HG02870 (cell line): ENCODE data around the gene LCORL.
"Not testable (repeated sequence)": the region's sequence is repeated elsewhere in the genome, so short reads cannot be mapped to it uniquely, and the experiment has no call there.

Experiments used
- ATAC-seq: cut with Tn5 transposase; IDR thresholded peaks from one replicate; pipeline ENCODE4 v1.9.1; 2021; ENCODE audit warnings: mild to moderate bottlenecking, moderate library complexity; ENCODE audit not compliant: unreplicated experiment

Gene LCORL

DNA sequence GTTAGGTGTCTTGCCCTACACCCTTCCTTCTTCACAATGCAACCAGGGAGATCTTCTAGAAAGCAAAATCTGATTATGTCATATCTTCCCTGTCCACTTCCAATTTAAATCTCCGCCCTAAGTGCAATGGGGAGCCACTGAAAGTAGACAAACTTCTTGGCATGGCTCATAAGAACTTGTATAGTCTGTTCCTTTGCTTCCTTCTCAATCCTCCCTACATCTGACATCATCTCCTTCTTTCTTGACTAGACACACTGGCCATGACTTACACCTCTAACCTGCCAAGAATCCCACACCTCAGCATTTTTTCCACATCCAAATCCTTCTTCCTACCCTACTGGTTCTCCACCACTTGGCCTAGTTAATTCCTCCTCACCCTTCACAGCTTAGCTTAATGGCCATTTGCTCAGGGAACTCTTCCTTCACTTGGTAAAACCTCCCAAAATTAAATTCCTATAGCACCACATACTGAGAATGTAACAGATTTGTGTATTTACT lies 155.6 kb downstream of the LCORL start:
- ATAC-seq = no peak

DNA sequence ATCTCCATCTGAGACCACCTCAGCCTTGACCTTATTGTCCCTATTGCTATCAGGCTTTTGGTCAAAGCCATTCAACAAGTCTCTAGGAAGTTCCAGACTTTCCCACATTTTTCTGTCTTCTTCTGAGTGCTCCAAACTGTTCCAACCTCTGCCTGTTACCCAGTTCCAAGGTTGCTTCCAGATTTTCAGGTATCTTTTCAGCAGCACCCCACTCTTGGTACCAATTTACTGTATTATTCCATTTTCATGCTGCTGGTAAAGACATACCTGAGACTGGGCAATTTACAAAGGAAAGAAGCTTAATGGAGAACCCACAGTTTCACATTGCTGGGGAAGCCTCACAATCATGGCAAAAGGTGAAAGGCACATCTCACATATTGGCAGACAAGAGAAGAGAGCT lies 159.6 kb downstream of the LCORL start:
- not testable (repeated sequence) for ATAC-seq

DNA sequence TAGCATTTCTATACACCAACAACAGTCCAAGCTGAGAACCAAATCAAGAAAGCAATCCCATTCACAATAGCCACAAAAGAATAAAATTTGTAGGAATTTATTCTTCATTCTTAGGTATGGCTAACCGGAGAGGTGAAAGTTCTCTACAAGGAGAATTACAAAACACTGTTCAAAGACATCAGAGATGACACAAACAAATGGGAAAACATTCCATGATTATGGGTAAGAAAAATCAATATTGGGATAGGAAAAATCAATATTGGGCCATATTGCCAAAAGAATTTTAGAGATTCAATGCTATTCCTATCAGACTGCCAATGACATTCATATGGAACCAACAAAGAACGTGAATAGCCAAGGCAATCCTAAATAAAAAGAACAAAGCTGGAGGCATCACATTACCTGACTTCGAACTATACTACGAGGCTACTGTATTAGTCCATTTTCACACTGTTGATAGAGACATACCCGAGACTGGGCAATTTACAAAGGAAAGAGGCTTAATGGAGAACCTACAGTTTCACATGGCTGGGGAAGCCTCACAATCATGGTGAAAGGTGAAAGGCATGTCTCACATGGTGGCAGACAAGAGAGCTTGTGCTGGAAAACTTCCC lies 161.7 kb downstream of the LCORL start:
- no peak for ATAC-seq

DNA sequence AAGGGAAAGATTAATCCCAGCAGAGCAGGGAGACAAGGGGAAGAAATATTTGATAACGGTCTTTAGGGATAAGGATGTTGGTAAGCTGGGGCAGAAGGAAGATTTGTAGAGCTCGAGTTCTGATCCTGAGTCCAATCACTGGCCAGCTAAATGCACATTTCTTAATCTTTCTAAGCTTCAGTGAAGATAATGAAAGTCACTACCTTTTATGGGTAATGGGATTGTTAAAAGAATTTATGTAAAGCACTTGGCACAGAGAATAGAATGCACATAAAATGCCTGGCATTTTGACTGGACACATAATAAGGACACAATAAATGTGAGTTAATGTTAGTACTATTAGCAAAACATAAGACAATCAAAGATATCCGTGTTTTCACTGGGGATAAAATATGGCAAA lies 167.5 kb downstream of the LCORL start:
- ATAC-seq = no peak

DNA sequence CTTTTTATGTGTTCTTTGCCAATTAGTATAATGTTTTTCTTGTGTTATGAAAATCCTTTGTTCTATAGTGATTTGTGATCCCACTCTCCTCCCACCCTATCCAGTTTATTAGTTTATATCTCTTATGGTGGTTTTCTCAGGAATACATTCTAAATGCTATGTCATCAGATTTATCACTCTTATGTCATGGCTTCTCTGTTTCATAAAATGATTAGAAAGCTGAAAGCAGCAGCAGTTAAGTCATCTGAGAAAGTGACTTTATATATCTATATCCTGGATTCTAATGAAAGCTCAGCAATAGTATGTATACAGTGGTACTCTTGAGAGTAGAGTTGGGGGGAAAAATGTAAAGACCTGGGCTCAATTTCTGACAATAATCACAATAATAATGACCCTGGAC lies 169.6 kb downstream of the LCORL start:
- ATAC-seq = no peak

DNA sequence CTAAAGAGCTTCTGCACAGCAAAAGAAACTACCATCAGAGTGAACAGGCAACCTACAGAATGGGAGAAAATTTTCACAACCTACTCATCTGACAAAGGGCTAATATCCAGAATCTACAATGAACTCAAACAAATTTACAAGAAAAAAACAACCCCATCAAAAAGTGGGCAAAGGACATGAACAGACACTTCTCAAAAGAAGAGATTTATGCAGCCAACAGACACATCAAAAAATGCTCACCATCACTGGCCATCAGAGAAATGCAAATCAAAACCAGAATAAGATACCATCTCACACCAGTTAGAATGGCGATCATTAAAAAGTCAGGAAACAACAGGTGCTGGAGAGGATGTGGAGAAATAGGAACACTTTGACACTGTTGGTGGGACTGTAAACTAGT lies 171.3 kb downstream of the LCORL start:
- not testable (repeated sequence) for ATAC-seq

DNA sequence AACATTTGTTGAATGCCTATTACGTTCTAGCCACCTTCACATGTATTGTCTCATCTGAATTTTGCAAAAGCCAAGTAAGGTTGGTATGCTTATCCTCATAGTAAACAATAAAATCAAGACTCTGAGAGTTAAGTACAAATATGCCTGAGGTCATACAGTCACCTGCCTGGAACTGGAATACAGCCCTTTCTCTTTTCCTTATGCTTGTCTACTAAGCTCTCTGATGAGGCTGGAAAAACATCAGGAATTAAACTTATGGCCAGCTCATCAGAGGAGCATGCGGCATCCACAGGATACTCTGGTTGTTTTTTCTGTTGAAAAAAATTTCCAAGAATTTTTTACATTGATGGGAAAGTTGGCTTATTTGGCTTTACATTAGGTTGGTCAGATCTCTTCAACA lies 175.3 kb downstream of the LCORL start:
- ATAC-seq = no peak

DNA sequence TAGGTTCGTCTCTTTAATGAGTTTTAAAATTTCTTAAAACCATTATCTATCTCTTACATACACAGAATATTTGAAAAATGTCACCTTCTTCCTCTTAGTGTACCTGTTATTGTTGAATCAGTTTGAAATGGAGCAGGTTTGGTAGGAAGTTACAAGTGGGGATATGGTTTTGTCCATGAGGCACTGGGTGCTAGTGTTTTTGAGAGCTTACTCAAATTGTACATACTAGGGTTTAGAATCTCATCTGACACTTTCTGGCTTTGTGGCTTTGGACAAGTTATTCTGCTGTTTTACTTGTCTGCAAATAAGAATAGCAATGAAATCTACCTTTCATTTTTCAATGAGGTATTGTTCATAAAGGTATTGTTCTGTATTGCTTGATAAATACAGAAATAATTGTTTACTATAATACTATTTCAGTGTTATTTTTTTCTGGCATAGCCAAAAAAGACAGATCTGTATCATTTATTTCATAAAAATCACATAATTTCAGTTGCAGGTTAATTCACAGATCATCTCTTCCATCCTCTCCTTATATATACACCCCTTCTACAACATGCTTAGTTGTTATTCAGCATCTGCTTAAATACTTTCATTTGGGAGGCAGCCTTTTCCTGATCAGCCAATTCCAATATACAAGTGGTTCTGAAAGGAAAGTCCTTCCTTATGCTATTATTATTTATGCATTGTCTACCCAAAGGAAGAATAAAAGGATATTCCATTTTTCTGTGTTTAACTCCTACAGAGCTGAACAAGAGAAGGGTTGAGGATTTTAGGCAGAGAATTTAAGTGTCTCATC lies 197.5 kb downstream of the LCORL start:
- ATAC-seq = no peak

DNA sequence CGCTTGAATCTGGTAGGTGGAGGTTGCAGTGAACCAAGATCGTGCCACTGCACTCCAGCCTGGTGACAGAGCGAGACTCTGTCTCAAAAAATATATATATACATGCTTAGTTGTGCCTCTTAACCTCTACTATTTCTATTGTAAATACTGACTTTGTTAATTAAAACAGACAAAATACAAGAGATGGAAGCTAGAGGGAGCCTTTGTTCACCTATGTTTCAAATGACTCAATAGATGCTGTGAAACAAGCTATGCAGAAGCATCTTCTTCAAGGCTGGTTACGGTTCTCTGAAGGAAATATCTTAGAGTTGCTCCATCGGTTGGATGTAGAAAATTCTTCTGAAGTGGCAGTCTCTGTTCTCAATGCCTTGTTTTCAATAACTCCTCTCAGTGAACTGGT lies 204.5 kb downstream of the LCORL start:
- ATAC-seq = peak; percentile 81

DNA sequence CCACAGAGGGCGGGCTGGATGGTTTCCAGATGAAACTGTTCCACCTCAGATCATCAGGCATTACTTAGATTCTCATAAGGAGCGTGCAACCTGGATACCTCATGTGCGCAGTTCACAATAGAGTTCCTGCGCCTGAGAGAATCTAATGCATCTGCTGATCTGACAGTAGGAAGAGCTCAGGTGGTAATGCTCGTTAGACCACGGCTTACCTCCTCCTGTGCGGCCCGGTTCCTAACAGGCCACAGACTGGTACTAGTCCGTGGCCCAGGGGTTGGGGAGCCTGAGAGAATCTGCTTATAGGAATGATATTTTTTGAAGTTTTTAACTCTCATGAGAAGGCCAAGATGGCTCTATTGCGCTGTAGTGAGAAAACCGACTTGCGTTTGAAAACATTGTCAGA lies 205.4 kb downstream of the LCORL start:
- no peak for ATAC-seq

DNA sequence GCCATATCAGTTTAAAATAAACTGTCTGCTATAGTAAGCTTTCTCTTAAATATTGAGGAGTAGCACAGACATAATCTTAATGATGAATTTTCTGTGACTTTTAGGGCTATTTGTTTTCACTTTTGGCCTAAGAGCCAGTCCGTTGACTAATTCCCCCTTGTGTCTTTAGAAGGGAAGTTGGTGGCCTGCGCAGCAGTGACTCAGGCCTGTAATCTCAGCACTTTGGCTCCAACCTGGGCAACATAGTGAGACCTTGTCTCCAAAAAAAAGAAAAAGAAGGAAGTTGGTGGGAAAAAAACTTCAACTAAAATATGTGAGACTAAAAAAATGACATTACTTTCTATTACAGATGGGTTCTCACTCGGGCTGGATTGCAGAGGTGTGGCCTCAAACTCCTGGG lies 207.4 kb downstream of the LCORL start:
- no peak for ATAC-seq

DNA sequence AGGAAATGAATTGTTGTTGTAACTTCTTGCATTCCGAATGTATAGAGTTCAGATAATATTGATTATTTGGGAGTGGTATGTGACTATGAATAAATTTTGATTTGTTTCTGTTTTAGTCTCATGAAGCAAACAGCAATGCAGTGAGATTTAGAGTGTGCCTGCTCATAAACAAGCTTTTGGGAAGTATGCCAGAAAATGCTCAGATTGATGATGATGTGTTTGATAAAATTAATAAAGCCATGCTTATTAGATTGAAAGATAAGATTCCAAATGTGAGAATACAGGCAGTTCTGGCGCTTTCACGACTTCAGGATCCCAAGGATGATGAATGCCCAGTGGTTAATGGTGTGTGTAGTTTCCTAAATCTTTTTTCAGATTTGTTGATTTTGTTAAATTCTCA lies 208.8 kb downstream of the LCORL start:
- no peak for ATAC-seq

DNA sequence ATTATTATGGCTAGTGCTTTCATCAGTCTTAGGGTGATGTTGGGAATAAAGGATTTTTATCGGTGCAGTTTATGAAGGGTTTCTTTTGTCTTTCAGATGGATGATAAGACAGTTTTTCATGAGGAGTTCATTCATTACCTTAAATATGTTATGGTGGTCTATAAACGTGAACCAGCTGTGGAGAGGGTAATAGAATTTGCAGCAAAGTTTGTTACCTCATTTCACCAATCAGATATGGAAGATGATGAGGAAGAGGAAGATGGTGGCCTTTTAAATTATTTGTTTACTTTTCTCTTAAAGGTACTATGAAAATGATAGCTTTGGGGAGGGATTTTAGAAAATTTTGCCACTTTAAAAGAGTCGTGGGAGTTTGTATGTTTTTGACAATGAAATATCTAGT lies 209.4 kb downstream of the LCORL start:
- no peak for ATAC-seq

DNA sequence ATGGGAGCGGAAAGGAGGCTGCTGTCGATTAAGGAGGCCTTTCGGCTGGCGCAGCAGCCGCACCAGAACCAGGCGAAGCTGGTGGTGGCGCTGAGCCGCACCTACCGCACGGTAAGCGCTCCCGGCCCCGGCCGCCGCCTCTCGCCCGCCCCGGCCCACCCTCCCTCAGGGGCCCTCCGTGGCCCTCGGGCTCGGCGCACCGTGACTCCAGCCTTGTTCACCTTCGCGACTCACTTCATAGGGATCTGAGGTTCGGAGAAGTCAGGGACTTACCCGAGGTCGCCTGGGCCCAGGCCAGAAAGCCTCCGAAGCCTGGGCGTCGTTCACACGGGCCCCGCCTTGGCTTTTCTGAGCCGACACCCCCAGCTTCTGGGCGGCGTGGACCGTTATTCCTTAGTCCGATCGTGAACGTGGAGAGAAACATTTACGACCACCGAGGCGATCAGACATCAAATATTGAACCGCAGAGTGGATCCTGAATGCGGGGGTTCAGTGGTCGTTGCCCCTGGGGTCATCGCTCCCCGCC lies 210.4 kb downstream of the LCORL start:
- peak; percentile 27 for ATAC-seq

DNA sequence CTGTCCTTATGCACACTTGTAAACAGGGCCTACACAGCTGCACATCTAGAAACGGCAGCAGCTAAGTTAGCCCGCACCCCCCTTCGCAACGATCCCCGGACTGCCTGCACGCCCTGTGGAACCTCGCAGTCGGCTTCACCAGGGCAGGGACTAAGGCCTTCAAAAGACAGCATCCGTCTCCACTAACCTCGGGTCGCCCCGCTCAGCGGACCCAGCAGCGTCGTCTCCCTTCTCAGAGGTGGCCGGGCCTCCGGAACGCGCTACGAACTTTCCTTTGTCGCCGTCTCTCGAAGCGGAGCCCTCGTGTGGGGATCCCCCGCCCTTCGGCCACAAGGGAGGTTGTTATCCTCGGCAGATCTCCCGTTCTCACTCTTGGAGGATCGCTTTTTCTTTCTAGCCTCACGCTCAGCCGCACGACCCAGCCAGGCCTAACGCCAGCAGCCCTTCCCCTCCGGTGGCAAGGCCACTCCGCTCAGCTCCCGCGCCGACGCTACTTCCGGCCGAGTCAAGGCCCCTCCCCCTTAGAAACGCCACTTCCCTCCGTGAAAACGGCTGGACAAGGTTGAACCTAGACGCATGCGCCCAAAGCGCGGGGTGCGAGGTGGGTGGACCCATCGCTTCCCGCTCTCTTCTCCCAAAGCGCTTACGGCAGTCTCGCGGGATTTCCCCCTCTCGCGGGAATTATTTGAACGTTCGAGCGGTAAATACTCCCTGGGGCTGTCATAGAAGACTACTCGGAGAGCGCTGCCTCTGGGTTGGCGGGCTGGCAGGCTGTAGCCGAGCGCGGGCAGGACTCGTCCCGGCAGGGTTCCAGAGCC lies 211.1 kb downstream of the LCORL start, which contains the start of the genes DCAF16 and NCAPG:
TSS of gene DCAF16 (minus strand) at position 498 of the 818 bp plus-strand sequence. CDS start 6,616 bp downstream, outside the sequence.
TSS of gene NCAPG (plus strand) at position 720 of the 818 bp plus-strand sequence. CDS start 99 bp downstream, outside the sequence.
- ATAC-seq = peak; percentile 86

DNA sequence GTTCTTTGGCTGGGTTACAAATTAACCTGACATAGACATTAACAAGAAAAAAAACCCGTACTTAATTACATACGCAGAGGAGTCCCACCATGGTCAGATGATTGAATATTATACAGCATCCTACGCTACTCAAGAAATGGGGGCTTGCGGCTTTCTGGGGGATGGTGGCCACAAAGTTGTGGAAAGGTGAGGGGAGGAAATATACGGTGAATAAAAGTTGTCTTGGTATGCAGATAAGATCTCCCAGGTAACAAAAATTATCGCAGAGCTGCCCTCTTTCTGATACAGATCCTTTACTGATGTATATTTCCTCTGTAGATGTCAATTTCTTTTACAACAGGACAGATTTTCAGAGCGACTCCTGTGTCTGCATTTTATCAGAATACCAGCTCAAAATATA lies 211.9 kb downstream of the LCORL start:
- ATAC-seq = no peak

DNA sequence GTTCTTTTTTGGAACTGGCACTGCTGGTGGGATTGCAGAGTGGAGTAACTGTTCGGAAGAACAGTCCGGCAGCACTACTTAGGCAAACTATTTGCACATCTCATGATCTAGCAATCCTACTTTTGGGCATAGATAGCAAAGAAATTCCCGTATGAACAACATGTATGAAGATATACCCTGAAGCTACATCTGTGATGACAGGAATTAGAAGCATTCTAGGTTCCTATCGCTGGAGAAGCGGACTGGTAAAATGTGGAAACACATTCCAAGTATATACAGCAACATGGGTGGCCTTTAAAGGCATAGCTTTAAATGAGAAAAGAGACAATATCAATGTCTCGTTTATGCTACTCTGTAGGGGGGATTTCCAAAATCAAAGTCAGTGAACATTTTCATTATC lies 214.1 kb downstream of the LCORL start:
- ATAC-seq = no peak

DNA sequence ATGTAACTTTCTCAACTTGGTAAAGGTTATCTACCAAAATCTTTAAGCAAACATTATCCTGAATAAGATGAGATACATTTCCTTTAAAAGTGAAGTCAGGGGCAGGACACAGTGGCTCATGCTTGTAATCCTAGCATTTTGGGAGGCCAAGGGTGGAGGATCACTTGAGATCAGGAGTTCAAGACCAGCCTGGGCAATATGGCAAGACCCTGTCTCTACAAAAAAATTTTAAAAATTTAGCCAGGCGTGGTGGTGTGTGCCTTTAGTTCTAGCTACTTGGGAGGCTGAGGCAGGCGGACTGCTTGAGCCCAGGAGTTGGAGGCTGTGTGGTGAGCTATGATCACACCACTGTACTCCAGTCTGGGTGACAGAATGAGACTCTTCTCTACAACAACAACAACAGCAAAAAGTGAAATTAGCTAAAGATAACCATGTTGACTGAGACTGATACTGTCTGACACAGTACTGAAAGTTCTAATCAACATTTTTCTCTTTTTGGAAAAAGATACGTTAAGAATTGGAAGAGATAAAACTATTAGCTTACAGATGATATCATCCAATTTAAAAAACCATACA lies 215.9 kb downstream of the LCORL start:
- peak; percentile 14 for ATAC-seq

DNA sequence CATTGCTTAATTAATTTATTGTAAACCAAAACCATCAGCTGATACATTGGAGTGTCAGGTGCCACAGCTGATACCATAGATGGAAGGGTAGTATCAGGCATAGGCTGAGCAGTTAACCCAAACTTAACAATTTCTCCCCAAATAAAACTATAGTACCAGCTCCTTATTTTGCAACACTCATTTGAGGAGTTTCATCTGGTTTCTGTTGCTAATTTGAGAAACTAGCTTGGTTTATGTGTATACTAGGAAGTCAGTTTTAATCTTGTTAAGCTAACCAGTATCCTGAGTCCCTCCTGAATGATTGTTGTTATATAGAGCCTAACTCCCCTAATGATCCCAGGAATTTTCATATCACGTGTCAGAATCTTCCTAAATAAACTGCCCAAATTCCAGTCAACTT lies 223.7 kb downstream of the LCORL start:
- peak; percentile 38 for ATAC-seq

DNA sequence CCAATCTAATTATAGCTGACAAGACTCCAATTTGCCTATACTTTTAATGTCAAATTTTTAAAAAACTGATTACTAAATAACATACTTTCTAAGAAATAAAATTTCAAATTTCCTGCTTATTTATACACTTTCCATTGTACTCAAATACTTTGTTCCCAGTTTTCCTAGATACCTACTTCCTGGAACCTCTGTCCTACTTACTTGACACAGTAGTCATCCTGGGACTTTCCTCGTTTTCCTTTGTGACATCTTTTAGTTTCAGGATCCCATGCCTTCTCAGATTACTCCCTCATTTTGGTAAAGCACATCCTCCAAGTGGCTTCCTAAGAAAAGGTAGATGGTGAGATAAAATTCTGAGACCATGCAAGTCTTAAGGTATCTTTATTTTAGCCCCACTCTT lies 226.8 kb downstream of the LCORL start:
- ATAC-seq = no peak
